Suprapubic skin (tissue), 4 donors: ENCODE data around the gene EBP.

Experiments
- CTCF ChIP-seq, 2 donors: fragments of 200-600 bp in 1 of 2; fragments of 450-650 bp in 1 of 2; sonication (generic) in 1 of 2; IDR thresholded peaks; one replicate each; pipeline ENCODE4 v1.5.1; 2016 to 2019; ENCODE audit warnings: antibody characterized with exemption in 2 of 2, mild to moderate bottlenecking in 1 of 2, moderate library complexity in 1 of 2
- POLR2A ChIP-seq, 2 donors: fragments of 450-650 bp; IDR thresholded peaks; one replicate each; pipeline ENCODE4 v1.6.1; 2017; ENCODE audit warnings: antibody characterized with exemption in 2 of 2, mild to moderate bottlenecking in 2 of 2, moderate library complexity in 2 of 2
- POLR2AphosphoS5 ChIP-seq, 3 donors: sonication (generic); formaldehyde crosslinking; IDR thresholded peaks; one replicate each; pipeline ENCODE4 v1.6.1; 2017; ENCODE audit warnings: antibody characterized with exemption in 3 of 3

GRCh38 chrX:48475296-48475695, 46.3 kb upstream of the EBP start:
- TF ChIP-seq CTCF (IDR thresholded peaks at IDR 0.05) (no peak), POLR2AphosphoS5 (IDR thresholded peaks at IDR 0.05) (no peak), POLR2A (IDR thresholded peaks at IDR 0.05) (no peak)
